Measurements from ENCODE around the gene TMPRSS7. TPM values are rescaled to one million over a fixed set of nuclear protein-coding genes. Genes with fewer than 3 reads are reported as not detected.

The TMPRSS7 gene
- total and polyA plus RNA-seq, 3 donors from 2014 or later: 2.0 to 5.8 (median 2.8) TPM

GRCh38 chr3:111998636-111999483 lies 35.7 kb upstream of the TMPRSS7 start, which contains the start of gene TAGLN3:
Gene TAGLN3 (plus strand): TSS chr3:111998922. CDS start chr3:111999423, 501 bp downstream.
- no peak for DNase-seq
- TF ChIP-seq CTCF (IDR thresholded peaks at IDR 0.05) (no peak), POLR2A (IDR thresholded peaks at IDR 0.05) (no peak)
- intact Hi-C loops (cut with DNase I; ENCODE audit: low total_unique reads): no loop called here
- Histone ChIP-seq H3K4me1 (peaks cover 10% of the 10 kb centered on the region), H3K27ac (no peak within 1 kb of the TSS), H3K4me3 (peak within 1 kb of the TSS; percentile 5 to 36), H3K9me3 (no peaks in the 10 kb centered on the region), H3K36me3 (ENCODE audit: low read depth, missing control alignments) (no peaks in the 10 kb centered on the region), H3K27me3 (no peaks in the 10 kb centered on the region)
- WGBS, 2 donors: 5 to 10% methylated on average over 24 to 30 of the region's 30 CpGs

- H3K9me3 ChIP-seq: no peaks in the 10 kb centered on the region
- intact Hi-C loops (cut with DNase I; ENCODE audit: low total_unique reads): no loop called here
- peaks cover 10% of the 10 kb centered on the region for H3K4me1 ChIP-seq
- H3K27me3 ChIP-seq: no peaks in the 10 kb centered on the region
- DNase-seq: no peak
- no peak overlapping the region for H3K27ac ChIP-seq
- no peaks in the 10 kb centered on the region for H3K36me3 ChIP-seq (ENCODE audit: low read depth, missing control alignments)
- TF ChIP-seq POLR2A (IDR thresholded peaks at IDR 0.05): no peak
- no peak for TF ChIP-seq CTCF (IDR thresholded peaks at IDR 0.05)
- H3K4me3 ChIP-seq: peak overlapping the region; percentile 5 to 36
- 26 to 34% methylated on average over 11 to 19 of the region's 19 CpGs for WGBS, 2 donors
Measured at GRCh38 chr3:111999484-112000324, 34.8 kb upstream of the TMPRSS7 start.

- 91% methylated on average over 5 of the region's 5 CpGs for WGBS, 2 donors
- H3K4me1 ChIP-seq: peaks cover 10% of the 10 kb centered on the region
- no peaks in the 10 kb centered on the region for H3K36me3 ChIP-seq (ENCODE audit: low read depth, missing control alignments)
- H3K4me3 ChIP-seq: no peak overlapping the region
- no peaks in the 10 kb centered on the region for H3K27me3 ChIP-seq
- TF ChIP-seq CTCF (IDR thresholded peaks at IDR 0.05) (no peak), POLR2A (IDR thresholded peaks at IDR 0.05) (no peak)
- no peak for DNase-seq
- intact Hi-C loops (cut with DNase I; ENCODE audit: low total_unique reads): no loop called here
- no peak overlapping the region for H3K27ac ChIP-seq
- H3K9me3 ChIP-seq: no peaks in the 10 kb centered on the region
Measured at GRCh38 chr3:112000367-112000771, 34.2 kb upstream of the TMPRSS7 start.

- no peaks in the 10 kb centered on the region for H3K9me3 ChIP-seq
- no peaks in the 10 kb centered on the region for H3K27me3 ChIP-seq
- H3K27ac ChIP-seq: no peak overlapping the region
- no peak overlapping the region for H3K4me3 ChIP-seq
- no peak for TF ChIP-seq CTCF (IDR thresholded peaks at IDR 0.05)
- no peaks in the 10 kb centered on the region for H3K36me3 ChIP-seq (ENCODE audit: low read depth, missing control alignments)
- 74 to 89% methylated on average over 2 of the region's 2 CpGs for WGBS, 2 donors
- no peak for DNase-seq
- intact Hi-C loops (cut with DNase I; ENCODE audit: low total_unique reads): no loop called here
- peaks cover 10% of the 10 kb centered on the region for H3K4me1 ChIP-seq
Measured at GRCh38 chr3:112000966-112001365, 33.6 kb upstream of the TMPRSS7 start.
